ENCODE data around the gene DPP6.

GRCh38 chr7:154232700-154233099 lies 180.5 kb downstream of the DPP6 start:
- TF ChIP-seq POLR2AphosphoS5 (IDR thresholded peaks at IDR 0.05) (no peak), EP300 (IDR thresholded peaks at IDR 0.05) (no peak), POLR2A (IDR thresholded peaks at IDR 0.05; ENCODE audit: low read depth) (no peak)
- TF ChIP-seq, protein P1, sequence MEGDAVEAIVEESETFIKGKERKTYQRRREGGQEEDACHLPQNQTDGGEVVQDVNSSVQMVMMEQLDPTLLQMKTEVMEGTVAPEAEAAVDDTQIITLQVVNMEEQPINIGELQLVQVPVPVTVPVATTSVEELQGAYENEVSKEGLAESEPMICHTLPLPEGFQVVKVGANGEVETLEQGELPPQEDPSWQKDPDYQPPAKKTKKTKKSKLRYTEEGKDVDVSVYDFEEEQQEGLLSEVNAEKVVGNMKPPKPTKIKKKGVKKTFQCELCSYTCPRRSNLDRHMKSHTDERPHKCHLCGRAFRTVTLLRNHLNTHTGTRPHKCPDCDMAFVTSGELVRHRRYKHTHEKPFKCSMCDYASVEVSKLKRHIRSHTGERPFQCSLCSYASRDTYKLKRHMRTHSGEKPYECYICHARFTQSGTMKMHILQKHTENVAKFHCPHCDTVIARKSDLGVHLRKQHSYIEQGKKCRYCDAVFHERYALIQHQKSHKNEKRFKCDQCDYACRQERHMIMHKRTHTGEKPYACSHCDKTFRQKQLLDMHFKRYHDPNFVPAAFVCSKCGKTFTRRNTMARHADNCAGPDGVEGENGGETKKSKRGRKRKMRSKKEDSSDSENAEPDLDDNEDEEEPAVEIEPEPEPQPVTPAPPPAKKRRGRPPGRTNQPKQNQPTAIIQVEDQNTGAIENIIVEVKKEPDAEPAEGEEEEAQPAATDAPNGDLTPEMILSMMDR (IDR thresholded peaks at IDR 0.05), result no peak
